Cardiac fibroblast (primary cell): Measurements from ENCODE around the gene NR6A1.

Source experiments
- DNase-seq, 2 donors: peaks; one replicate each; pipeline versions ENCODE4 v3.0.0 to v3.0.0-alpha.2; 2010; ENCODE audit warnings: low read depth in 2 of 2
- H3K4me3 ChIP-seq, 2 donors: replicated peaks in 1 of 2; 1 replicate in 1 of 2; 2 replicates in 1 of 2; pipeline ENCODE4 v1.5.1; 2011; ENCODE audit warnings: low read depth in 2 of 2, low read length in 2 of 2, mild to moderate bottlenecking in 2 of 2, moderate library complexity in 1 of 2
- CTCF ChIP-seq: IDR thresholded peaks from one replicate; pipeline ENCODE4 v1.5.1; 2011; ENCODE audit warnings: low read depth, mild to moderate bottlenecking, low read length, inconsistent platforms

The NR6A1 gene

GRCh38 chr9:124599121-124599795 lies 171.9 kb downstream of the NR6A1 start:
- TF ChIP-seq CTCF = no peak
- H3K4me3 ChIP-seq = no peak overlapping the region
- DNase-seq = no peak

- no peak overlapping the region for H3K4me3 ChIP-seq
- no peak for TF ChIP-seq CTCF
- DNase-seq = no peak
Observed at GRCh38 chr9:124598048-124598447, 173.1 kb downstream of the NR6A1 start.

GRCh38 chr9:124596172-124596839 lies 174.8 kb downstream of the NR6A1 start:
- no peak overlapping the region for H3K4me3 ChIP-seq
- no peak for DNase-seq
- TF ChIP-seq CTCF = no peak

- no peak for DNase-seq
- H3K4me3 ChIP-seq = no peak overlapping the region
- no peak for TF ChIP-seq CTCF
Observed at GRCh38 chr9:124595743-124596142, 175.4 kb downstream of the NR6A1 start.

GRCh38 chr9:124594673-124595072 lies 176.4 kb downstream of the NR6A1 start:
- no peak for TF ChIP-seq CTCF
- no peak overlapping the region for H3K4me3 ChIP-seq
- DNase-seq = peak in 1 of 2 donors; percentile 18

- TF ChIP-seq CTCF = no peak
- peak in 1 of 2 donors; percentile 13 for DNase-seq
- H3K4me3 ChIP-seq = no peak overlapping the region
Observed at GRCh38 chr9:124594225-124594624, 176.9 kb downstream of the NR6A1 start.
